Hepatocyte (in vitro differentiated cells): ENCODE measurements around the gene HBA2.

Source experiments
- EZH2 ChIP-seq: fragments of 200-600 bp; sonication (generic); IDR thresholded peaks from 2 replicates; pipeline ENCODE4 v1.6.1; 2016; ENCODE audit warnings: antibody characterized with exemption, mild to moderate bottlenecking, borderline replicate concordance
- TF ChIP-seq, protein P1 (sequence below): fragments of 200-600 bp; sonication (generic); IDR thresholded peaks from 2 replicates; pipeline ENCODE4 v1.5.1; 2016; ENCODE audit warnings: antibody characterized with exemption, mild to moderate bottlenecking; ENCODE audit not compliant: poor library complexity

DNA sequence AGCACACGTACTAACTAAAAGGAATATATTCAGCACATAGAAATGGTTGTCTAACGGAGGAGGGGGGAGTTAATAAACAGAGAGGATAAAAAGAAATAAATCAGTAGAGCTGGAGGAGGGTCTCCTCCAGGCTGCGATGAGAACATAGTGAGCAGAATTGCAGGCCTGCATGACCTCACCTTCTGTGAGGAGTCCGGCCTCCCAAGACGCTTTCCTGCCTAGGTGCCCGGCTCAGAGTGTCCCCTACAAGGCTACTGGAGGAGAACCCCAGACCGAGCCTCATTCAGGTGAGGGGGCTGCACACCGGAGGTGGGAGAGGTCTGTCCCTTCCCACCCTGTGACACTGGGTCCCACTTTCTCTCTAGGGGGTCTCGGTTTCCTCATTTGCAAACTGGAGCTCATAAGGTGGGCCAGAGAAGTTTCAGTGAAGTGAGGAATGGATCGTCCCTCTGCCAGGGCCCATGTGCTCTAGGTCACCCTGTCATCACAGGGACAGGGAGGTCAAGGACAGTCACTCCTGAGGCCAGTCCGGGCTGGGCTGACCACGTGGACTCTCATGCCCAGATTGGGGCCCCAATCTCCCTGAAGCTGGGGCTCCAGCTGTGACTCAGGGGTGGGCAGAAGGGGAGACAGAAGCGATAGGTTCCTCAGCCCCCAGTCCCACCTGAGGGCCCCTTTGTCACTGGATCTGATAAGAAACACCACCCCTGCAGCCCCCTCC is 10.2 kb upstream of the HBA2 start:
- TF ChIP-seq, protein P1, sequence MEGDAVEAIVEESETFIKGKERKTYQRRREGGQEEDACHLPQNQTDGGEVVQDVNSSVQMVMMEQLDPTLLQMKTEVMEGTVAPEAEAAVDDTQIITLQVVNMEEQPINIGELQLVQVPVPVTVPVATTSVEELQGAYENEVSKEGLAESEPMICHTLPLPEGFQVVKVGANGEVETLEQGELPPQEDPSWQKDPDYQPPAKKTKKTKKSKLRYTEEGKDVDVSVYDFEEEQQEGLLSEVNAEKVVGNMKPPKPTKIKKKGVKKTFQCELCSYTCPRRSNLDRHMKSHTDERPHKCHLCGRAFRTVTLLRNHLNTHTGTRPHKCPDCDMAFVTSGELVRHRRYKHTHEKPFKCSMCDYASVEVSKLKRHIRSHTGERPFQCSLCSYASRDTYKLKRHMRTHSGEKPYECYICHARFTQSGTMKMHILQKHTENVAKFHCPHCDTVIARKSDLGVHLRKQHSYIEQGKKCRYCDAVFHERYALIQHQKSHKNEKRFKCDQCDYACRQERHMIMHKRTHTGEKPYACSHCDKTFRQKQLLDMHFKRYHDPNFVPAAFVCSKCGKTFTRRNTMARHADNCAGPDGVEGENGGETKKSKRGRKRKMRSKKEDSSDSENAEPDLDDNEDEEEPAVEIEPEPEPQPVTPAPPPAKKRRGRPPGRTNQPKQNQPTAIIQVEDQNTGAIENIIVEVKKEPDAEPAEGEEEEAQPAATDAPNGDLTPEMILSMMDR: no peak
- no peak for TF ChIP-seq EZH2
